HG03442 (cell line): ENCODE results near the gene PPP2R5C.

Experiments
- ATAC-seq: cut with Tn5 transposase; IDR thresholded peaks from one replicate; pipeline ENCODE4 v1.9.1; 2021; ENCODE audit warnings: mild to moderate bottlenecking, moderate library complexity; ENCODE audit not compliant: unreplicated experiment

Gene PPP2R5C

DNA sequence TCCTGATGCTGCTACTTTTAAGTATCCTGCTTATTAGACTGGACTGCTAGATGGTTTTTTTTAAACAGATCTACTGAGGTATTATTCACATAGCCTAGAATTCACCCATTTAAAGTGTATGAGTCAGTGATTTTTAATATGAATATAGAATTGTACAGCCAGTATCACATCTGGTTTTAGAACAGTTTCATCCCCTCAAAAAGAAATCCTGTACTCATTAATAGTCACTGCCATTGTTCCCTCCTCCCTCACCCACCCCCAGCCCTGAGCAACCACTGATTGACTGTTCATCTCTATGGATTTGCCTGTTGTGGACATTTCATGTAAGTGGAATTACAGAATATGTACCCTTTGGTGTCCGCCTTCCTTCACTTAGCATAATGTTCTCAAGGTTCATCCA, 98.4 kb downstream of the PPP2R5C start:
- ATAC-seq: no peak

GRCh38 chr14:101861464-101861863, 100.0 kb downstream of the PPP2R5C start:
- no peak for ATAC-seq

- no peak for ATAC-seq
Observed at GRCh38 chr14:101862177-101862576, 100.7 kb downstream of the PPP2R5C start.

GRCh38 chr14:101862711-101863110, 101.2 kb downstream of the PPP2R5C start:
- ATAC-seq: no peak

DNA sequence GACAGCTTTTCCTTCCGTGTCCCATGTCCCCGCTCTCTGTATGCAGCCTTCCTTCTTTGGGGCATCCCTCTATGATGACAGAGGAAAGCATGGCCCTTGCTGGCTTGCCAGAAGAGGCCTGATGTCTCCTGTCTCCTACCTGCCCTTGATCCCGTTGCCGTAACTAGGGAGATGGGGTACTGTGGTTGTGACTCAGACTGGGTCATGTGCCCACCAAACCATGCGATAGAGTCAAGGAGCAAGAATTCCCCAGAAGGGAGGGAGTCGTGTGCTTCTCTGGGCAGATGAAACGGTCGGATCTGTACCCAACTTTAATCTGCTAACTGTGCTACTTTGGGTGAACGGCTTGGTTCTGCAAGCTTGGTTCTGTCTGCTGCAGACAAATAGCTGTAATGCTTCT, 103.8 kb downstream of the PPP2R5C start:
- no peak for ATAC-seq

DNA sequence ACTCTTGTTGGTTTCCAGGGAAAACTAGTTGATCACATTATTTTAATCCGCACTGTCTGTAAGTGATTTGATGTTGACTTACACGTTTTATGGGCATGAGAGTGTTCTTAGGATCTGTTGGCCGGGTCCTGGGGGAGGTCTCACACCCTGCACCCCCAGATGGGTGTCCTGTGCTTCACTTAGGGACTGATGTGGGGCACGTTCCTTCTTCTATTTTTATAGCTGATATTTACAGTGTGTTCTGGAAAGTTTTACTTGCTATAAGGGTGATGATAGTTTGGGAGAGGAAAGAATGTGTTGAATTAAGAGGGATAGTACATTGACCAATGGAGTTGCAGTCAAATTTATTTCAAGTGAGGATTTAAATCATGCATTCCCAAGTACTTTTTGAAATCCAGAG, 106.3 kb downstream of the PPP2R5C start:
- ATAC-seq: no peak

DNA sequence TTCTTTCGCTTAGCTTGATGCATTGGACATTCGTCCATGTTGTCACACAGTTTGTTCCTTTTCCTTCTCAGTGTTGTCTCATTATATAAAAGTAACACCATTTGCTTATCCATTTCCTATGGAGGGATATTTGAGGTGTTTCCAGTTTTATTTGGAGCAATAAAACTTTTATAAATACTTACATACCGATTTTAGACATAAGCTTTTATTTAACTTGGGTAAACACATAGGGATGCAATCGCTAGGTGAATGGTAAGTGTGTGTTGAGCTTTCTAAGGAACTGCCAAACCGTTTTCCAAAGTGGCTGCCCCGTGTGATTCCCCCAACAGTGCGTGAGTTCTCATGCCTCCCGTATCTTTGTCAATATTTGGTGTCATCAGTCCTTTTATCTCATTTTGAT, 107.7 kb downstream of the PPP2R5C start:
- no peak for ATAC-seq

GRCh38 chr14:101870273-101870939, 108.9 kb downstream of the PPP2R5C start:
- no peak for ATAC-seq

DNA sequence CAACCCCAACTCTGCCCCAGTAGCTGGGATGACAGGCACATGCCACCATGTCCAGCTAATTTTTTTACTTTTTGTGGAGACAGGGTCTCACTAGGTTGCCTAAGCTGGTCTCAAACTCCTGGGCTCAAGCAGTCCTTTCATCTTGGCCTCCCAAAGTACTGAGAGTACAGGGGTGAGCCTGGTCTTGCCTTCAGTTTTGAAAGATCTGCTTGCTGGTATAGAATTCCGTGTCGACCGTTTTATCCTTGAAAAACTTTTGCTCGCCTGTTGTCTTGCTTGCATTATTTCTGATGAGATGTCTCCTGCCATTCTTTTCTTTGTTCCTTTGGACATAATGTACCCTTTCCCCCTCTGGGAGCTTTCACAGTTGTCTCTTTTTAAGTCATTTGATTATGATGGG, 110.8 kb downstream of the PPP2R5C start:
- no peak for ATAC-seq

DNA sequence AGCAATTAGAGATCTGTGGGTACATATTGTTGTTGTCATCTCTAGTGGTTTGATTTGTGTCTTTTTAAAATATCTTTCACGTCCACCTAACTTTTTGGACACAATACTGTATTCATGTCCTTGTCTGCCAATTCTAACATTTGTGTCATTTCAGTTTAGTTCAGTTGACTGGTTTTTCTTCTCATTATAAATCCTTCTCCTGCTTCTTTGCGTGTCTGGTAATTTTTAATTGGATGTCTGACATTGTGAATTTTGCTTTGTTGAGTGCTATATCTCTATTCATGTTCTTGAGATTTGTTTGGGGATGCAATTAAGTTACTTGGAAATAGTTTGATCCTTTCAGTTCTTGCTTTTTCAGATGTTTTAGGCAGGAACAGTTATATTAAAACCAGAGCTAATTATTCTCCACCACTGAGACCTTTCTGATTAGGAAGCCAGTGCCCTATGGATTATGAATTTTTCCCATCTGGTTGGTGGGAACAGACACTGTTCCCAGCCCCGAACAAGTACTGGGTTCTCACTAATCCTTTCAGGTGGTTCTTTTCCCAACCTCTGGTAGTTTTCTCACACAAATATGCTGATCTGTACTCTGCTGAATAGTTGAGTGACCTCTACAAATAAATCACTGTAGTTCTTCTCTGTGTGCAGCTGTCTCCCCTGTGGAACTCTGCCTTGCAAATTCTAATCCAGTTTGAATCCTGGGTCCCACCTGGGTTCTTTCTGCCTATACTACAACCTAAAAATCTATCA, 111.7 kb downstream of the PPP2R5C start:
- no peak for ATAC-seq

- ATAC-seq: no peak
Observed at GRCh38 chr14:101873991-101874390, 112.5 kb downstream of the PPP2R5C start.

DNA sequence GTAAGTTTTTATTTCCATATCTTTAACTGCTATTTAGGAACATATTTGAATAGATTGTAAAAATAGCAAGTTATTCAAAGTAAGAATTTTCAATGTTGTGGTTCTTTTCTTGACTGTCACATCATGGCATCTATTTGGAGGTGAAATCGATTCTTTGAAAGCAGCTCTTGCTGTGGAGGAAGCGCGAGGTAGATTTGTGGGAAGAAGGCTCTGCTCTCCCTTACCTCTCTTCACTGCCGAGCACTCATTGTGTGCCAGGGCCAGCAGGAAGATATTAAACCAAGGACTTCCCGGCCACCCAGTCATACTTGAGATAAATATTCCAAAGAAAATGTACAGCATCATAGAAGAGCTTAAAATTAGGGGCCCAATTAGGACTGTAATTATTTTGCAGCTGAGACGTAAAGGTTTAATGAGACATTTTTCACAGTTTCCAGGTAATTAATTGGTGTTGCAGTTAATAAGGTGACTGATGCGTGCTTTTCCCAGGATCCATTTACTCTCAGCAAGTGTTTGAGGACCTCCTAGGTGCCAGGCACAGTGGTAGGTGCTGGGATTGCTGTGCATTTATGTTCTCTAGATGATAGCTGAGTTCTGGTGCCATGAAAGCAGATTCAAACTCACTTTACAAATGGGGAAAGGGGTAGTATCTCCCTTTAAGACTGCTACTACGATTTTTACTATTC, 113.7 kb downstream of the PPP2R5C start:
- ATAC-seq: no peak

- ATAC-seq: no peak
Observed at GRCh38 chr14:101875727-101876554, 114.4 kb downstream of the PPP2R5C start.

- peak; percentile 84 for ATAC-seq
Observed at GRCh38 chr14:101876555-101876938, 115.0 kb downstream of the PPP2R5C start.

DNA sequence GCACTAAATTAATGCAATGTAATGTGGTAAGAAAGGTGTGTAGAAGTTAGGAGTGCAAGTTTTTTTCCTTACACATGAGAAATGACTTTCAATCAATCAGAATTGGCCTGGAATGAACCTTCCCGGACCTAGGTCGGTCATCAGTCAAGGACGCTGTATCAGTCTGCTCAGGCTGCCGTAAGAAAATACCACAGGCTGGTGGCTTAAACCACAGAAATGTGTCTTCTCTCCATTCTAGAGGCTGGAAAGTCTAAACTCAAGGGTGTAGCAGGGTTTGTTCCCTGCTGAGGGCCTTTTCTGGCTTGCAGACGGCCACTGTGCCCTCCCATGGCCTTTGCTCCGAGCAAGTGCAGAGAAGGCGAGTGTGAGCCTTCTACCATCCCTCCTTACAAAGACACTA, 116.3 kb downstream of the PPP2R5C start:
- ATAC-seq: no peak

DNA sequence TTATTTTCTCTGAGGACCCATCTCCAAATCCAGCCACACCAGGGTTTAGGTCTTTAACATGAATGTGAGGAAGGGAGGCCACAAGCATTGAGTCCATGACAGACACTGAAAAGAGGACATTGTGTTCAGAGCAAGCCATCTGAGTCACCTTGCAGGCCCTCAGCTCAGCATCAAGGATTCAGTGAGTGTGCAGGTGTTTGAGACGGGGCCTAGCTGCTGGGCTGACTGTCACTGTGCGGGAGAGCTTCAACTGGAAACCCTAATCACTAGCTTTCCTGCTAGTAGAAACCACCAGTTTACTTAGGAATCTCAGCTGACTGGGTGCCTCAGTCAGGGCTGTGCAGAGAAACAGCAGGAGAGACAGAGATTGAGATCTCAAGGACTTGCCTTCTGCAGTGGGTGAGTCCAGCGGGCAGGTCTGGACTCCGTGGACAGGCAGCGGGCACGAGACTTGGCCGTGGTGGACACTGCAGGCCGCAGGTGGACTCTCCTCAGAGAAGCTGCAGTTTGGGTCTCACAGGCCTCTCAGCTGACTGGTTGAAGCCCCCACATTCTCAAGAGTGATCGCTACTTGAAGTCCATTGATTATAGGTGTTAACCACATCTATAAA, 116.8 kb downstream of the PPP2R5C start:
- ATAC-seq: no peak

DNA sequence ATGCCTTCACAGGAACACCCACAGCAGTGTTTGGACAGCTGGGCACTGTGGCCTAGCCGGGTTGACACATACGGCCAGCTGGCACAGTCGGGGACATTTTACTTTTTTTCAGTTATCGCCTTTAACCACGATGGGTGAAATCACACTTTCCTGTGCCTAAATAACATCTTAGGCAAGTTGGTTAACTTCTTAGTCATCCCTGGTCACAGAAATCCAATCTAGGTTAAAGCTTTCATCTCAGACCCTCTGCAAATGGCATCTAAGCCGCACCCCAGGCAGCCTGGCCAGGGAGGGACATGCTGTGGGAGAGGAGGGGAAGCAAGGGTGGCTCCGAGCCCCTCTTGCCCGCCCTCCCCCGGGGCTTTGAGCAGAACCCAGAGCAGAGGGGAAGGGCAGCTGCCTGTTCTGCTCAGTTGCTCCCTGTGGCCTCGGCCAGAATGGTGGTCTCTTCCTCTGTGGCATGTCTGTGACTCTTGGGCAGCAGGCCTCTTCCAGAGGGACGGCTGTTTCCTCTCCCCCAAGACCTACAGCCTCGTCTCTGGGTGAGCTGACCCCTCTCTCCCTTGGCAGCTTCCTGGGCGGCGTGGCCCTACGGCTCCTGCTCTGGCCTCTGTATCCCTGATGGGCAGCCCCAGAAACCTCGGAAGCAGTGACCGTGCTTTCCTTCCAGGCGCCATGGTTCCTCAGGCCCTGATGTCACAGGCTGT, 117.5 kb downstream of the PPP2R5C start:
- ATAC-seq: peak; percentile 30

DNA sequence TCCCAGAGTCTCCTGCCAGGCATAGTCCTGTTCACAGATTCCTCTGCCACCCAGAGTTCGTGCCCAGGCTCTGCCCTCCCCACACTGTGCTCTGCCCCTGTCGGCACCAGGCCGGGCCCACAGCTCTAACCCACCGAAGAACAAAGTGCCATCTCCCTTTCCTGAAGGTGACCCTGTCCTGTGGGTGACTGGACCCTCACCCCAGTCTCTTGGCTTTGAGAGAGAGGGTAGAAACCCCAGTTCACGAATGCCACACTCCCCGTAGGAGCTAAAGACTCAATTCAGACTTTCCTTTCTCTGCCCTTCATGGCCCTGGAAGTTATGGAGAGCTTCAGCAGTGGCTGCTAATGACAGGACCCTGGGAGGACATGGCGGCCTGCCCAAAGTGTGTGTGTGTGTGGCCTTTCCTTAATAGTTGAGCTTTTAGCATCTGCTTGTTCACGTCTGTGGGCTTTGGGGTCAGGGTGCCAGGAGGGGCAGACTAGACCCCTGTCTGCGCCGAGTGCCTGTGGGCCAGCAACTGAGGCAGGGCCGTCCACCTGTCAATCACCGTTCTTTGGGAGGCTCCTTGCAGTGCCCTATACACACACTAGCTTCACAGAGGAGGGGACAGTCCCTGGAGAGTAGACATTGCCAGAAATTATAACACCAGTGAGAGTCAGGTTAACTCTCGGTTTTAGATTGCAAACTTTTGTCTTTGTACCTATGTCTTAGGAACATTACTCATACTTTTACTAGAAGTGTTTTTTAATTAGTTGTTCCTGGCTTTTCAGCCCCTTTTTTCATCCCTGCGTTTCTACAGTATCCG, 118.2 kb downstream of the PPP2R5C start:
- no peak for ATAC-seq

- no peak for ATAC-seq
Observed at GRCh38 chr14:101881426-101881825, 119.9 kb downstream of the PPP2R5C start.
